Activated naive CD8-positive, alpha-beta T cell treated with anti-CD3 and anti-CD28 coated beads, Interleukin-2, amount 50 U/mL, for 24 hours (primary cell): ENCODE data around the gene WDR59.
"Not testable (repeated sequence)": the region's sequence is repeated elsewhere in the genome, so short reads cannot be mapped to it uniquely, and the experiment has no call there.

Source experiments
- ATAC-seq: fragments of 150-1000 bp; cut with Tn5 transposase; one replicate; pipeline ENCODE4 v1.10.0; 2021
- DNase-seq: peaks from one replicate; pipeline ENCODE4 v3.0.0; 2021
- H3K27ac Mint-ChIP-seq: one replicate; pipeline ENCODE4 v1.8.0; 2021; ENCODE audit warnings: mild to moderate bottlenecking, mixed read lengths
- H3K27me3 Mint-ChIP-seq: one replicate; pipeline ENCODE4 v1.8.0; 2021; ENCODE audit warnings: mixed read lengths
- H3K36me3 Mint-ChIP-seq: one replicate; pipeline ENCODE4 v1.8.0; 2021; ENCODE audit warnings: low read depth, mixed read lengths
- H3K4me1 Mint-ChIP-seq: one replicate; pipeline ENCODE4 v1.8.0; 2021; ENCODE audit warnings: mixed read lengths
- H3K4me3 Mint-ChIP-seq: one replicate; pipeline ENCODE4 v1.8.0; 2021; ENCODE audit warnings: mild to moderate bottlenecking, moderate library complexity, mixed read lengths
- H3K9me3 Mint-ChIP-seq: one replicate; pipeline ENCODE4 v1.8.0; 2021; ENCODE audit warnings: mixed read lengths

The WDR59 gene

DNA sequence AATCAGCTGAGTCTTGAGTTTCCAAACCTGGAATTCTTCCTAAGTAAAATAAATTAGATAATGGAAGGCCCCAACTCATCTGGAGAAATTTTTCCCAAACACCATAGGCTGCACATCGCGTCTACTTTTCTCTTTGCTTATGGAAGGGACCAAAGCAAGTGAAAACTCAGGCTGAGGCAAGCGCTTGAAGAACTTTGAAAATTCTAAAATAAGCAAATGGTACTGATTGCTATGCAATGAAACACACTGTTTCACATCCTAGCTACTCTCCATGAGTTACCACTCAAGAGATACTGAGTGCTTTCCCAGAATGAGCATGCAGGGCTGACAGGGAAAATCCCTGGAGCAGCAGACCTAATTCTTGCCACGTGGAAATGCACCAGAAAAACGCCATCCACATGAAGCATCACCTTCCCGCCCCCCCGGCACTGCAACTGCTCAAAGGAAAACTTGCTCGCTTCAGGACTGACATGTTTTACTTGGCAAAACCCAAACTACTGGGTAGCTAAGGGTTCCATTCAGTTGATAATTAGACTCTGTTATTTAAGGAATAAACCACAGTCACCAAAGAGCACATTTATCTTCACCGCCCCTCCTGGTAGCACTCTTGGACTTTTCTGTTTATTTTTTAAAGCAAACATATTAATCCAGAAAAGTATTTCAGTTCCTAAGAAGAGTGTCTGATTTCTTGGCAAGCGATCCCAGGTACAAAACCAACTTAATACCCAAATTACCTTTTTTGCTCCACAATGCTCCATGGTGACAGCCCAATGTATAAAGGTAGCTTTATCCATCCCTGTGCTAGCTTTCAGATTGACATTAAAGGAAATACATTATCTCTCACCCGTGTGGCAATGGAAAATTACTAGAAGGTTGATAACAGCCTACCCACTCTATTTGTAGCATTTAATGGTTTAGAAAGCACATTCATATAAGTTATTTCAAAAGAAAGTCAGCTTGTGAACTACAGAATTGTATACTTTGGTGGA, 62.5 kb downstream of the WDR59 start:
- Mint-ChIP-seq H3K9me3 (no peaks in the 10 kb centered on the region), H3K36me3 (peaks cover 59% of the 10 kb centered on the region), H3K27me3 (no peaks in the 10 kb centered on the region), H3K4me3 (no peak overlapping the region), H3K27ac (no peak overlapping the region), H3K4me1 (no peaks in the 10 kb centered on the region)
- ATAC-seq, result no peak
- DNase-seq, result no peak

DNA sequence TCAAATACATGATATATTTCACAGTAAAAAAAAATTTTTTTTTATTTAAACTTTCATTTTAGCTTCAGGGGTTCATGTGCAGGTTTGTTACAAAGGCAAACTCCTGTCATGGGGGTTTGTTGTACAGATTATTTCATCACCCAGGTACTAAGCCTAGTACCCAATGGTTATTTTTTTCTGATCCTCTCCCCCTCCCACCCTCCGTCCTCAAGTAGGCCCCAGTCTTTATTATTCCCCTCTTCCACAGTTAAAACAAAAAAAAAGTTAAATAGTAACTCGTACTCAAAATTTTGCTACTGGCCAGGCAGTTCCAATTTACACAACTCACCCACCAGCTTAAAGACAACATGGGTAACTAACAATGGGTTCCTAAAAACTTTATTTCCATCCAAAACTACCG, 63.9 kb downstream of the WDR59 start:
- no peaks in the 10 kb centered on the region for H3K4me1 Mint-ChIP-seq
- peaks cover 2% of the 10 kb centered on the region for H3K9me3 Mint-ChIP-seq
- peaks cover 66% of the 10 kb centered on the region for H3K36me3 Mint-ChIP-seq
- H3K27me3 Mint-ChIP-seq, result no peaks in the 10 kb centered on the region
- no peak for DNase-seq
- H3K4me3 Mint-ChIP-seq, result no peak overlapping the region
- H3K27ac Mint-ChIP-seq, result no peak overlapping the region
- no peak for ATAC-seq

DNA sequence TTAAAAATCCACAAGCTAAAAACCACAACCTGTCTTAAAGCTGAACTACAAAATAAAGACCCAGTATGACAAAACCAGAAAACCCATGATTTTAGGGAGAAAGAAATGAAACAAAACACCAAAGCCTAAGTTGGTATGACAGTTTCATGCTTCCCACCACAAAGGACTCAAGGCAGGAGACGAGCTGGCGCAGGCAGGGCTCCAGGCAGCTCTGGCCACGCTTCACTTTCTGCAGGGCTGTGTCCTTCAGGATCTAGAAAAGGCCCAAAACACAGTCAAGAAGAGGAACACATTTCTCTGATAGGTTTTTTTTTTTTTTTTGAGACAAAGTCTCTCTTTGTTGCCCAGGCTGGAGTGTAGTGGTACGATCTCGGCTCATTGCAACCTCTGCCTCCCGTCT, 75.3 kb downstream of the WDR59 start:
- DNase-seq (no peak), ATAC-seq (no peak)
- peaks cover 15% of the 10 kb centered on the region for H3K9me3 Mint-ChIP-seq
- peaks cover 68% of the 10 kb centered on the region for H3K36me3 Mint-ChIP-seq
- H3K27ac Mint-ChIP-seq, result no peak overlapping the region
- no peaks in the 10 kb centered on the region for H3K27me3 Mint-ChIP-seq
- no peak overlapping the region for H3K4me3 Mint-ChIP-seq
- H3K4me1 Mint-ChIP-seq, result no peaks in the 10 kb centered on the region

DNA sequence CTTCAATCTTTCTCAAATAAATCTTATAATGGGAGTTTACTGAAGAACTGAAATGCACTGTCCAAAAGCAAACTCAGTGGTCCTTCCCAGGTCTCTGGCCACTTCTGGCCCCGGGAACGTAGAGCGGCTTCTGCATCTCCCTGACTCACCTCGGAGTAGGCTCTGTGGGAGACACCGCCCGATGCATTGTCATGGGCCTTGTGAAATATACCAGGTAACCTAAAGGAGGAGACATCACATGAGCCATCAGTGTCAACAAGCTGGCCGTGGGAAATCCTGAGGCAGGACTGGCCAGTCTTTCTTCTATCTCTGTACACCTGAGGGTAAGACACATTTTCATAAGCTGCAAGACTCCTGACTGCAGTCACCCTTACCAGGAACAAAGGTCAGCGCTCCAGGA, 76.2 kb downstream of the WDR59 start:
- not testable (repeated sequence) for ATAC-seq, DNase-seq, H3K27ac Mint-ChIP-seq, H3K4me3 Mint-ChIP-seq, H3K4me1 Mint-ChIP-seq, H3K27me3 Mint-ChIP-seq
- Mint-ChIP-seq H3K9me3 (peaks cover 14% of the 10 kb centered on the region), H3K36me3 (peaks cover 64% of the 10 kb centered on the region)

DNA sequence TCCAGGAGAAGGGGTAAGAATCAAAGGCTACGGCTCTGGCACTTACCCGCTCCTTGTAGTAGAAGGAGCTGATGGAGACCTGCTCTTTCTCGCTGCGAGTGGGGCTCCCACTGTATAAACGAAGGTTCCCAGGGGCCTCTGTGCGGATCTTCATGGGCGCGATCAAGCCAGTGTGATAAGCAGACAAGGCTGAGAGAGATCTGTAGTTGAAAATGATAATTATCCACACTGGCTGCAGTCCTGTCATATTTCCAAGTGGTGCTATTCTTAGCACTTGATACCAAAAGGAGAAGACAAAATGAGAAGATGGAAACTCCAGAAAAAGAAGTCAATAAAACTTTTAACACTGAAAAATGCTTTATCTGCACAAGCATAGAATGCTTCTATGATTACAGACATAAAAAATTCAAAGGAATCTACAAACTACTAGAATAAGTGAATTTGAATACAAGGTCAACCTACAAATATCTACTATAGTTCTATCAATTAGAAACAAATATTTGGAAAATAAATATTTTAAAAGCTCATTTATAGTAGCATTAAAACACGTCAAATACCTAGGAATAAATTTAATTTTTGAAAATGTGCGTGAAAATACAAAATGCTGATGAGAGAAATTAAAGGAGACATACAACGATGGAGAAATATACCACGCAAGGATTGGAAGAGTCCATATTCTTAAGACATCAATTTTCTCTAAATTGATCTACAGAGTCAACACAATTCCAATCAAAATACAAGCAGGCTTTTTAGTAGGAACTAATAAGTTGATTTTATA, 80.8 kb downstream of the WDR59 start:
- no peaks in the 10 kb centered on the region for H3K4me1 Mint-ChIP-seq
- peaks cover 53% of the 10 kb centered on the region for H3K36me3 Mint-ChIP-seq
- no peak overlapping the region for H3K4me3 Mint-ChIP-seq
- no peaks in the 10 kb centered on the region for H3K27me3 Mint-ChIP-seq
- H3K27ac Mint-ChIP-seq, result no peak overlapping the region
- ATAC-seq (no peak), DNase-seq (no peak)
- no peaks in the 10 kb centered on the region for H3K9me3 Mint-ChIP-seq

DNA sequence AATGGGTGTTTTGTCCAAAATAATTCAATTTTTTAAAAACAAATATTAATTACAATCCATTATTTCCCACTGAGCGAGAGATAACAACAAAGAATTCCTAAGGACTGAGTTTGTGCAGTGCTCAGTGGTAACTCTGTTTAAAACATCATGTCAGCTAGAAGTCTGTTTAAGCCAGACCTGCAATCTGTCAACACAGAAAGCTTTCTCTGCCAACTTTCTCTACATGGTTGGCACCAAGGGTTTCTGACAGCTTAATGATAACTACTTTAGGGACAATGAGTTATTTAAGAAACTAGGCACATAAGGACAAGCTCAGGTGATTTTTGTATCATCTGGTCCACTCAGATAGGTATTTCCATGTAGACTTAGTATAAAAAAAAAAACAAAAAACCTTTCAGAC, 81.8 kb downstream of the WDR59 start:
- Mint-ChIP-seq H3K36me3 (peaks cover 49% of the 10 kb centered on the region), H3K27me3 (no peaks in the 10 kb centered on the region), H3K9me3 (no peaks in the 10 kb centered on the region), H3K4me1 (no peaks in the 10 kb centered on the region), H3K4me3 (no peak overlapping the region), H3K27ac (no peak overlapping the region)
- no peak for ATAC-seq
- no peak for DNase-seq

DNA sequence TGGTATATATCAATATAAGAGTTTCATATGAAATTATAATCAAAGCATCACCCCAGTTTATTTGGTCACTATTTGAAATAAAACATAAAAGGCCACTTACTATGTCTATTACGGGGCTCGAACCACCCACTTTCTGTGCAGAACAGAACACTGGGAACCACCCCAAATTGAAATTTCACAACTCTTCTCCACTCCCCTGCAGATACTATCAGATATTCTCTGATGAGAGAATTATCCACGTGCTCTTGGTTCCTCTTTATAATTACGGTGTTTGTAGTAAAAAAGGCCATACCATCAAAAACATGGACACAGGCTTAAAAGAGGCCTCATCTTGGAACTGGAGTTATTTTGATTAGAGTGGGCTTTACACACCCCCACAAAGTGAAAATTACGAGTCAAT, 82.8 kb downstream of the WDR59 start:
- DNase-seq (no peak), ATAC-seq (no peak)
- no peaks in the 10 kb centered on the region for H3K27me3 Mint-ChIP-seq
- no peak overlapping the region for H3K27ac Mint-ChIP-seq
- no peak overlapping the region for H3K4me3 Mint-ChIP-seq
- H3K4me1 Mint-ChIP-seq, result no peaks in the 10 kb centered on the region
- H3K36me3 Mint-ChIP-seq, result peaks cover 42% of the 10 kb centered on the region
- H3K9me3 Mint-ChIP-seq, result no peaks in the 10 kb centered on the region

DNA sequence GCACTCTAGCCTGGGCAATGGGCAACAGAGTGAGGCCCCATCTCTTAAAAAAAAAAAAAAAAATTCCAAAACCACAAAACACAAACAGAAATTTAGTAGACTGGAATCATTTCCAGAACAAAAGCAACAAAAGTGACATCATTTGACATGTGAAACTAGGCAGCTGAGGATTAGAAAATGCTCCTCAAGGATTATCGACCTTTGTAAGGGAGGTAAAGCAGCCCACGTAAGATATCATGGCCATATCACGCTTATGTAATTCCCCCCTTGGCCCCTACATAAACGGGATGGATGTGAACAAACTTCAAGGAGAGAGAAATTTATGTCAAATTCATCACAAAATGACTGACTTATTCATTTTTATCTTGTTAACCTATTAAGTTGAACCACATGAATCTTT, 83.3 kb downstream of the WDR59 start:
- H3K4me1 Mint-ChIP-seq, result no peaks in the 10 kb centered on the region
- H3K27me3 Mint-ChIP-seq, result no peaks in the 10 kb centered on the region
- no peak overlapping the region for H3K4me3 Mint-ChIP-seq
- DNase-seq, result no peak
- H3K27ac Mint-ChIP-seq, result no peak overlapping the region
- no peaks in the 10 kb centered on the region for H3K9me3 Mint-ChIP-seq
- ATAC-seq, result no peak
- peaks cover 38% of the 10 kb centered on the region for H3K36me3 Mint-ChIP-seq

DNA sequence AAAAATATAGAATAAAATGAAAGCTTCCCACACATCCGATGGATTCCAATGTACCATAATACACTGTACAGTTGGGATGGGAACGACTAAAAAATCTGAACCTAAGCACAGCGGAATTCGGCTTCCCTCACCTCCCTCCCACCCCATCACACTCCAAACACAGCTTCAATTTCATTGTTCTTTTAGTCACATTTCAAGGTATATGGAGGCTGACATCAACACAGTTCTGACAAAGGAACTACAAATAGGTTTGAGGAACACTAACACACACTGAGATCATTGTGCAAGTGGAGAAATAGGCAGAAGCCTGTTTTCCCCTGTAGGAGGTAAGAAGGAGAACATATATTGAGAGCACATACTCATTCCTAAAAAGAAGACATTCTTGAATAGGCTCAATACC, 85.1 kb downstream of the WDR59 start:
- no peaks in the 10 kb centered on the region for H3K27me3 Mint-ChIP-seq
- no peaks in the 10 kb centered on the region for H3K4me1 Mint-ChIP-seq
- peaks cover 33% of the 10 kb centered on the region for H3K36me3 Mint-ChIP-seq
- ATAC-seq, result no peak
- H3K9me3 Mint-ChIP-seq, result no peaks in the 10 kb centered on the region
- no peak overlapping the region for H3K4me3 Mint-ChIP-seq
- H3K27ac Mint-ChIP-seq, result no peak overlapping the region
- DNase-seq, result no peak

DNA sequence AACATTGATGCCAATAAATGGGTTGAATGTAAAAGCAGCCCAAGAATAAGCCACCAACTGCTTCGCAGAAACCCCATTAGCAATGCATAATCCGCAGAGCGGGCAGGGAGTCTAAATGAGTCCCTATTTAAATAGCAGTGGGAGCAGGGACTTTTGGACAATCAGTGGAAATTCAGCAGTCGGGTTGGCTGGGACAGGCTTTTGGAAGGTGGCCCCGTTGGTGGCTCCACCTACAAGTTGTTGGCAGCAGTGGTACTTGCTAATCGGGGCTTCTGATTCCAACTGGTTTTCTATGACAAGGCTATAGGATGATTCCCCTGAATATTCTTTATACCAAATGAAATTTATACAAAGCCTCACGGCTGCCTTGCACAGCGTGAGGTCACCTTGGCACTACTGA, 86.3 kb downstream of the WDR59 start:
- H3K27ac Mint-ChIP-seq, result no peak overlapping the region
- H3K36me3 Mint-ChIP-seq, result peaks cover 29% of the 10 kb centered on the region
- ATAC-seq (no peak), DNase-seq (no peak)
- H3K4me1 Mint-ChIP-seq, result no peaks in the 10 kb centered on the region
- no peaks in the 10 kb centered on the region for H3K27me3 Mint-ChIP-seq
- H3K9me3 Mint-ChIP-seq, result no peaks in the 10 kb centered on the region
- no peak overlapping the region for H3K4me3 Mint-ChIP-seq

DNA sequence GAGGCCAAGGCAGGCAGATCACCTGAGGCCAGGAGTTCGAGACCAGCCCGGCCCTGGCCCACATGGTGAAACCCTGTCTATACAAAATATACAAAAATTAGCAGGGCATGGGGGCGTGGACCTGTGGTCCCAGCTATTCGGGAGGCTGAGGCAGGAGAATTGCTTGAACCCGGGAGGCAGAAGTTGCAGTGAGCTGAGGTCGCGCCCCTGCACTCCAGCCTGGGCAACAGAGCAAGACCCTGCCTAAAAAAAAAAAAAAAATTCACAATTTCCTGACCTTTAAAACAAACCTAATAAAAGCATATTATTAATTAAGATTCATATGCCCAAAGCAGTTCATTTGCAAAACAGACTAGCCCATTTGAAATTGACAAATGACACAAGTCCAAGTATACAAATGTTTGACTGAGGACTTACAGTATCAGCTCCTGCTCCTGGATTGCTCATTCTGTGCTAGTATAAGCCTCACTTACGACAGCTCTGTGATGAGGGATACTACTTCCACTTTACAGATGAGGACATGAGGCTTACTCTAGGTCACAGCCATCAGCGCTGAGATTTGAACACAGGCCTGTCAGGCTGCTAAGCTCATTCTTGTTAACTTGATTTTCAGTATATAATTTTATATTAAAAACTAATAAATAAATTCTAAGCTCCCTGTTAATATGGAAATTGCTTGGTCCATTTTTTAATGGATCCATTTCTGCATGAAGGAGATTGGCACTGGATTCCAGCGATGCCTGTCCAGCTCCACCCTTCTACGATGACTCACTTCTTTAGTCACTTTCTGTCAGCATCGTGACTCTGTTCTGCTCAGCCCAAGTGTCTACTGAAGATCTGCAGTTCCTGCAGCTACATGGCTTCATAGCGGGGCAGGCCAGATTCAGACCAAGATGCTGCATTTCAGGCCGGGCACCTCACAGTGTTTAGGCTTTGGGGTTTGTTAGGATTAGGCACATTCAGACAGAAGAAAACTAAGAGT, 88.2 kb downstream of the WDR59 start:
- DNase-seq, result no peak
- H3K27me3 Mint-ChIP-seq, result no peaks in the 10 kb centered on the region
- H3K9me3 Mint-ChIP-seq, result no peaks in the 10 kb centered on the region
- no peak overlapping the region for H3K27ac Mint-ChIP-seq
- no peak for ATAC-seq
- H3K36me3 Mint-ChIP-seq, result peaks cover 30% of the 10 kb centered on the region
- H3K4me1 Mint-ChIP-seq, result no peaks in the 10 kb centered on the region
- H3K4me3 Mint-ChIP-seq, result no peak overlapping the region

DNA sequence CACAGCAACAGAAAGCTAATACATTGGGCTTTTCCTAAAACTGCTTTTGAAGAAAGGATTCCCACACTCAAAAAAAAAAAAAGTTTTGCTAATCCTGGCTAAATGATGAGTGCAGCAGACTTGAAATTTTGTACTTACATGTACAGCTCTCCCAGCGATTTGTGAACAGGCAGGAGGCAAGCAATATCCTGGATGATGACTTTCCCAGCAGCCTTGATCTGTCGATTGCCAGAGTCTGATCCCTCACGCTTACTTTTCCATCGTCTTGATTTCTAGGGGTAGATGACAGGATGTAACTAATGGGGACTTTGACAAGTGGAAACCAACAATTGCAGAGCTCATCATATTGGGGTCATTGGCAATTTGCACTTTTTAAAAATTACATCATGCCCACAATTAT, 91.4 kb downstream of the WDR59 start:
- Mint-ChIP-seq H3K27ac (no peak overlapping the region), H3K36me3 (peaks cover 36% of the 10 kb centered on the region), H3K4me3 (no peak overlapping the region), H3K9me3 (no peaks in the 10 kb centered on the region), H3K4me1 (no peaks in the 10 kb centered on the region), H3K27me3 (no peaks in the 10 kb centered on the region)
- DNase-seq (no peak), ATAC-seq (no peak)

DNA sequence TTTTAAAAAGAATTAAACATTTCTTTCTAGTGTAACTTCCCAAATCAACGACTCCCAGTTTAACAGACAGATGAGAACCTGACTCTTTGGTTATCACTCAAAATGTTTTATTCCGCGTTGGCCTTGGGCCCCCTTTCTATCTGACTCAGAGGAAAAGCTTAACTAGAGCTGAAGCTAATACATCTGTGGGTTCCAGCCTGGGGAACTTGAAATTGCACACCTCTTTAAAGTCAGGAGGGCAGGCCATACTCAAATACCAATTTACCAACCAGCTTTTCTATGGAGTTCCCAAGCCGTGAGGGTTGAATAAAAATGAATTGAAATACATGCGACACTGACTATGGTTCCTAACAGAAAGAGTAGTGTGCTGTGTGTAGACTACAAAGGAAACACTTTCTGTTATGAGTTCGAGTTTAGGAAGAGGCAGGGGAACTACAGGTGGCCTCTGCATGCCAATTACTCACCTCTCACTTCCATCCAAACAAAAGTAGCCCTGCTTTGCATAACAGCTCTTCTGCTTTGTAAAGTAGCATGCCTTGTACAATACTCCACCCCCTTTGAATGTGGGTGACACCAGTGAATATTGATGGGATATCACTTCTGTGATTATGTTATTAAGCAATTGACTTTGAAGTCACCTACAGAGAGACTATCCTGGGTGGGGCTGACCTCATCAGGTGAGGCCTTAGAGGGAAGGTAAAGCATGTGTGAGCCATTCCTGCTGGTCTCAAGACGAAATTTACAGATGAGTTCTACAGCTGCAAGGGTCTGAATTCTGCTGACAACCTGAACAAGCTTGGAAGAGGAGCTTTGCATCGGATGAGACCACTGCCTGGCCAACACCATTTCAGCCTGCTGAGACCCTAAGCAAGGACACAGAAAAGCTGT, 92.1 kb downstream of the WDR59 start:
- ATAC-seq (no peak), DNase-seq (no peak)
- Mint-ChIP-seq H3K4me3 (no peak overlapping the region), H3K4me1 (no peaks in the 10 kb centered on the region), H3K36me3 (peaks cover 36% of the 10 kb centered on the region), H3K27me3 (no peaks in the 10 kb centered on the region), H3K27ac (no peak overlapping the region), H3K9me3 (no peaks in the 10 kb centered on the region)
